Glutamatergic neuron (in vitro differentiated cells): ENCODE results near the gene OVOL1. TPM values are rescaled to one million over a fixed set of nuclear protein-coding genes. Genes with fewer than 3 reads are reported as not detected.

Experiments used
- DNase-seq: peaks from one replicate; pipeline ENCODE4 v3.0.0; 2022
- H3K27ac Mint-ChIP-seq: one replicate; pipeline ENCODE4 v1.8.0; 2020; ENCODE audit warnings: mild to moderate bottlenecking, mixed read lengths, inconsistent platforms; ENCODE audit not compliant: unreplicated experiment
- H3K27me3 Mint-ChIP-seq: one replicate; pipeline ENCODE4 v1.8.0; 2020; ENCODE audit warnings: mild to moderate bottlenecking, moderate library complexity, mixed read lengths, inconsistent platforms; ENCODE audit not compliant: unreplicated experiment
- H3K36me3 Mint-ChIP-seq: one replicate; pipeline ENCODE4 v1.8.0; 2020; ENCODE audit warnings: mild to moderate bottlenecking, mixed read lengths, inconsistent platforms; ENCODE audit not compliant: unreplicated experiment
- H3K4me1 Mint-ChIP-seq: one replicate; pipeline ENCODE4 v1.8.0; 2020; ENCODE audit warnings: mild to moderate bottlenecking, low read depth, mixed read lengths, inconsistent platforms; ENCODE audit not compliant: unreplicated experiment
- H3K4me3 Mint-ChIP-seq: one replicate; pipeline ENCODE4 v1.8.0; 2020; ENCODE audit warnings: mild to moderate bottlenecking, mixed read lengths, inconsistent platforms; ENCODE audit not compliant: unreplicated experiment
- H3K9me3 Mint-ChIP-seq: one replicate; pipeline ENCODE4 v1.8.0; 2020; ENCODE audit warnings: mild to moderate bottlenecking, moderate library complexity, mixed read lengths, inconsistent platforms; ENCODE audit not compliant: unreplicated experiment
- CTCF ChIP-seq: fragments of 200-600 bp; sonication (generic); IDR thresholded peaks from one replicate; pipeline ENCODE4 v1.5.0; 2021; ENCODE audit not compliant: partially characterized antibody, unreplicated experiment
- total RNA-seq: library from RNA; stranded (reverse); fragmentation: NEBNext Ultra II Directional; extraction: Animal tissue kit (Norgen Biotek cat#: 25700); gene quantifications from one replicate; pipeline ENCODE4 v1.2.1, GENCODE V29; 2021; ENCODE audit not compliant: unreplicated experiment

The OVOL1 gene
- total RNA-seq, 1 donor from 2014 or later = not detected

- DNase-seq = no peak
- peaks cover 4% of the 10 kb centered on the region for H3K27me3 Mint-ChIP-seq
- H3K27ac Mint-ChIP-seq = no peak overlapping the region
- peaks cover 13% of the 10 kb centered on the region for H3K9me3 Mint-ChIP-seq
- no peak overlapping the region for H3K4me3 Mint-ChIP-seq
- H3K4me1 Mint-ChIP-seq = peaks cover 24% of the 10 kb centered on the region
- peaks cover 5% of the 10 kb centered on the region for H3K36me3 Mint-ChIP-seq
- TF ChIP-seq CTCF = no peak
Measured at GRCh38 chr11:65814986-65815565, 28.2 kb downstream of the OVOL1 start.

- no peak for TF ChIP-seq CTCF
- Mint-ChIP-seq H3K4me3 (peak overlapping the region; percentile 83), H3K27me3 (peaks cover 4% of the 10 kb centered on the region), H3K36me3 (peaks cover 5% of the 10 kb centered on the region), H3K27ac (no peak overlapping the region), H3K9me3 (peaks cover 7% of the 10 kb centered on the region), H3K4me1 (peaks cover 17% of the 10 kb centered on the region)
- DNase-seq = no peak
Measured at GRCh38 chr11:65816696-65817095, 29.8 kb downstream of the OVOL1 start.

DNA sequence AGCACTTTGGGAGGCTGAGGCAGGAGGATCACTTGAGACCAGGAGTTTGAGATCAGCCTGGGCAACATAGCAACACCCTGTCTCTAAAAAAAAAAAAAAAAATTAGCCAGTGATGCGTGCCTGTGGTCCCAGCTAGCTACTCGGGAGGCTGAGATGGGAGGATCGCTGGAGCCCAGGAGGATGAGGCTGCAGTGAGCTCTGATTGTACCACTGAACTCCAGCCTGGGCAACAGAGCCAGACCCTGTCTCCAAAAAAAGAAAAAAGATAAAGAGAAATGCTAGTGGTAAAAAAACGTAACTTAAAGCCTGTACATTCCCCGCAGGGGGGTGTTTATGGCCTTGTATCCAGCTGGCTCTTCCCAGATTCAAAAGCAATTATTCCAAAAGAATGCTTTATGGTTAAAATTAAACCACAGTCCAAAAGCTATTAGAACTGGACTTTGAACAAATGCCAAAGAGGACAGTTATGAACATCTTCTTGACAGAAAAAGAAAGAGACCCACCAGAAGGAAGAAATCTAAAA lies 30.5 kb downstream of the OVOL1 start:
- Mint-ChIP-seq H3K27me3 (no peaks in the 10 kb centered on the region), H3K4me1 (peaks cover 10% of the 10 kb centered on the region), H3K4me3 (peak overlapping the region; percentile 83), H3K27ac (peak overlapping the region; percentile 62), H3K9me3 (peaks cover 6% of the 10 kb centered on the region), H3K36me3 (peaks cover 5% of the 10 kb centered on the region)
- no peak for DNase-seq
- no peak for TF ChIP-seq CTCF

- H3K27me3 Mint-ChIP-seq = no peaks in the 10 kb centered on the region
- H3K4me3 Mint-ChIP-seq = peak overlapping the region; percentile 83
- peaks cover 9% of the 10 kb centered on the region for H3K4me1 Mint-ChIP-seq
- DNase-seq = peak; percentile 98
- H3K36me3 Mint-ChIP-seq = peaks cover 5% of the 10 kb centered on the region
- TF ChIP-seq CTCF = peak; percentile 99
- peak overlapping the region; percentile 62 for H3K27ac Mint-ChIP-seq
- peaks cover 5% of the 10 kb centered on the region for H3K9me3 Mint-ChIP-seq
Measured at GRCh38 chr11:65817835-65818680, 31.2 kb downstream of the OVOL1 start.

DNA sequence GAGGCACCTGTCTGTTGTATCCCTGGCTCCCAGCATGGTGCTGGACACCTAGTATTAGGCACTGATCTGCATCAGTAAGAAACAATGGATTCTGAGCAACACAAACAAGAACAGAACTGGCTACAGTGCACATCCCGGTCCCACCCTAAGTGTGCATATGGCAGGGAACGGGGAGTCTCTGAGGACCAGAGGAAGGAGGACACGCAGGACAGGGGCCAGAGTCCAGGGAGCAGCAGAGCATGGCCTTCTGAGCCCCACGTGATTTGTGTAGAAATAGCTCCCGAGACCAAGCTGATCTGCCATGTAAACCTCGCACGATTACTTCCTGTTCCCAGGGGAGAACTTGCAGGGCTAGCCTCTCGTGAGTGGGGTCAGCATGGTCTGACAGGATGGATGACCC lies 34.2 kb downstream of the OVOL1 start:
- Mint-ChIP-seq H3K27me3 (peaks cover 1% of the 10 kb centered on the region), H3K9me3 (peaks cover 5% of the 10 kb centered on the region), H3K36me3 (peaks cover 5% of the 10 kb centered on the region), H3K27ac (no peak overlapping the region), H3K4me3 (no peak overlapping the region), H3K4me1 (peaks cover 5% of the 10 kb centered on the region)
- no peak for DNase-seq
- no peak for TF ChIP-seq CTCF
